Measurements from ENCODE around the gene CCDC196. TPM values are rescaled to one million over a fixed set of nuclear protein-coding genes. Genes with fewer than 3 reads are reported as not detected.

CCDC196 gene
- polyA plus RNA-seq, 1 donor (not counting 4 experiments of a cell fraction or from before 2014, with no cell fraction given): not detected

DNA sequence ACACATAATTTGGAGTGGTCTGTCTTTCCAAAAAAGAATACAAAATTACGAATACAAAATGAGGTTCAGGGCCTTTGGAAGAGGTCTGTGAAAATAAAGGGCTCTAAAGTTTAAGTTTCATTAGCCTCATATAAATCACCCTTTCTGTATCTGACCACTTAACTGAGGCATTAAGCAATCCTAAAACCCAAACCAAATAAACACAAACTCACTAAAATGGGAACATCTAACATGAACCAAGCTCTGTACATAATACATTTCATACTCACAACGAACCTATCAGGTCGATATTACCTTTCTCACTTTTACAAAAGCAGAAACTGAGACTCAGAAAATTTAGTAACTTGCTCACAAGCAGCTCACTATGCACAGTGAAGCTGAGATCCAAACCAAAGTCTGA lies 1.1 kb upstream of the CCDC196 start:
- Histone ChIP-seq H3K79me2 (ENCODE audit: control insufficient read depth, insufficient read depth, low read length) (no peaks in the 10 kb centered on the region), H3K4me1 (ENCODE audit: control insufficient read depth, extremely low read depth, insufficient read depth, low read length) (no peaks in the 10 kb centered on the region), H3K9ac (ENCODE audit: control insufficient read depth, extremely low read depth, insufficient read depth, low read length) (no peak overlapping the region), H3K4me2 (ENCODE audit: control insufficient read depth, extremely low read depth, insufficient read depth, low read depth, low read length) (no peak overlapping the region), H3K27me3 (ENCODE audit: control insufficient read depth, extremely low read depth, insufficient read depth, low read length) (no peaks in the 10 kb centered on the region), H2AFZ (ENCODE audit: control insufficient read depth, low read length) (no peak overlapping the region), H3K9me1 (ENCODE audit: control insufficient read depth, extremely low read depth, insufficient read depth, low read length) (no peaks in the 10 kb centered on the region), H3K27ac (ENCODE audit: control insufficient read depth, insufficient read depth, low read length) (no peak overlapping the region), H3K9me3 (ENCODE audit: control insufficient read depth, low read depth, low read length) (no peaks in the 10 kb centered on the region), H4K20me1 (ENCODE audit: control insufficient read depth, extremely low read depth, insufficient read depth, low read length) (no peaks in the 10 kb centered on the region), H3K36me3 (ENCODE audit: control insufficient read depth in 2 of 2, extremely low read depth in 1 of 2, insufficient read depth in 2 of 2, low read length in 2 of 2) (no peaks in the 10 kb centered on the region), H3K4me3 (ENCODE audit: control insufficient read depth in 2 of 3, extremely low read depth in 1 of 3, insufficient read depth in 2 of 3, low read depth in 1 of 3, low read length in 3 of 3) (no peak overlapping the region)
- DNase-seq (ENCODE audit: low read depth, low spot score) (no peak), FAIRE-seq (no peak)
- TF ChIP-seq, protein P1, sequence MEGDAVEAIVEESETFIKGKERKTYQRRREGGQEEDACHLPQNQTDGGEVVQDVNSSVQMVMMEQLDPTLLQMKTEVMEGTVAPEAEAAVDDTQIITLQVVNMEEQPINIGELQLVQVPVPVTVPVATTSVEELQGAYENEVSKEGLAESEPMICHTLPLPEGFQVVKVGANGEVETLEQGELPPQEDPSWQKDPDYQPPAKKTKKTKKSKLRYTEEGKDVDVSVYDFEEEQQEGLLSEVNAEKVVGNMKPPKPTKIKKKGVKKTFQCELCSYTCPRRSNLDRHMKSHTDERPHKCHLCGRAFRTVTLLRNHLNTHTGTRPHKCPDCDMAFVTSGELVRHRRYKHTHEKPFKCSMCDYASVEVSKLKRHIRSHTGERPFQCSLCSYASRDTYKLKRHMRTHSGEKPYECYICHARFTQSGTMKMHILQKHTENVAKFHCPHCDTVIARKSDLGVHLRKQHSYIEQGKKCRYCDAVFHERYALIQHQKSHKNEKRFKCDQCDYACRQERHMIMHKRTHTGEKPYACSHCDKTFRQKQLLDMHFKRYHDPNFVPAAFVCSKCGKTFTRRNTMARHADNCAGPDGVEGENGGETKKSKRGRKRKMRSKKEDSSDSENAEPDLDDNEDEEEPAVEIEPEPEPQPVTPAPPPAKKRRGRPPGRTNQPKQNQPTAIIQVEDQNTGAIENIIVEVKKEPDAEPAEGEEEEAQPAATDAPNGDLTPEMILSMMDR (optimal IDR thresholded peaks at IDR 0.05 in 1 of 3, IDR thresholded peaks at IDR 0.05 in 1 of 3, conservative IDR thresholded peaks at IDR 0.05 in 1 of 3; ENCODE audit: extremely low read depth in 1 of 3, insufficient read depth in 2 of 3, low read length in 3 of 3): no peak
- no peak for TF ChIP-seq EZH2 (IDR thresholded peaks at IDR 0.05; ENCODE audit: low read length)
- dilution Hi-C loops (cut with MboI; ENCODE audit: extremely low pct_ligation_motif_present, low sequenced_read_pairs): no loop called here

GRCh38 chr14:66487164-66487563 lies 993 bp downstream of the CCDC196 start:
- TF ChIP-seq, protein P1 (optimal IDR thresholded peaks at IDR 0.05 in 1 of 3, IDR thresholded peaks at IDR 0.05 in 1 of 3, conservative IDR thresholded peaks at IDR 0.05 in 1 of 3; ENCODE audit: extremely low read depth in 1 of 3, insufficient read depth in 2 of 3, low read length in 3 of 3): no peak
- TF ChIP-seq EZH2 (IDR thresholded peaks at IDR 0.05; ENCODE audit: low read length): no peak
- no peak overlapping the region for H3K27ac ChIP-seq (ENCODE audit: control insufficient read depth, insufficient read depth, low read length)
- H3K9me1 ChIP-seq (ENCODE audit: control insufficient read depth, extremely low read depth, insufficient read depth, low read length): no peaks in the 10 kb centered on the region
- no peak overlapping the region for H3K9ac ChIP-seq (ENCODE audit: control insufficient read depth, extremely low read depth, insufficient read depth, low read length)
- FAIRE-seq (no peak), DNase-seq (ENCODE audit: low read depth, low spot score) (no peak)
- H3K27me3 ChIP-seq (ENCODE audit: control insufficient read depth, extremely low read depth, insufficient read depth, low read length): no peaks in the 10 kb centered on the region
- H3K36me3 ChIP-seq (ENCODE audit: control insufficient read depth in 2 of 2, extremely low read depth in 1 of 2, insufficient read depth in 2 of 2, low read length in 2 of 2): no peaks in the 10 kb centered on the region
- H3K9me3 ChIP-seq (ENCODE audit: control insufficient read depth, low read depth, low read length): no peaks in the 10 kb centered on the region
- H4K20me1 ChIP-seq (ENCODE audit: control insufficient read depth, extremely low read depth, insufficient read depth, low read length): no peaks in the 10 kb centered on the region
- H2AFZ ChIP-seq (ENCODE audit: control insufficient read depth, low read length): no peak overlapping the region
- no peaks in the 10 kb centered on the region for H3K79me2 ChIP-seq (ENCODE audit: control insufficient read depth, insufficient read depth, low read length)
- H3K4me1 ChIP-seq (ENCODE audit: control insufficient read depth, extremely low read depth, insufficient read depth, low read length): no peaks in the 10 kb centered on the region
- dilution Hi-C loops (cut with MboI; ENCODE audit: extremely low pct_ligation_motif_present, low sequenced_read_pairs): no loop called here
- no peak overlapping the region for H3K4me3 ChIP-seq (ENCODE audit: control insufficient read depth in 2 of 3, extremely low read depth in 1 of 3, insufficient read depth in 2 of 3, low read depth in 1 of 3, low read length in 3 of 3)
- no peak overlapping the region for H3K4me2 ChIP-seq (ENCODE audit: control insufficient read depth, extremely low read depth, insufficient read depth, low read depth, low read length)

Data from keratinocyte (primary cell).